HG03280 (cell line): ENCODE results near the gene AMELY.
"Not testable (repeated sequence)": the region's sequence is repeated elsewhere in the genome, so short reads cannot be mapped to it uniquely, and the experiment has no call there.

Experiments
- ATAC-seq: cut with Tn5 transposase; IDR thresholded peaks from one replicate; pipeline ENCODE4 v1.9.1; 2021; ENCODE audit warnings: mild to moderate bottlenecking, moderate library complexity; ENCODE audit not compliant: unreplicated experiment

Gene AMELY, protein sequence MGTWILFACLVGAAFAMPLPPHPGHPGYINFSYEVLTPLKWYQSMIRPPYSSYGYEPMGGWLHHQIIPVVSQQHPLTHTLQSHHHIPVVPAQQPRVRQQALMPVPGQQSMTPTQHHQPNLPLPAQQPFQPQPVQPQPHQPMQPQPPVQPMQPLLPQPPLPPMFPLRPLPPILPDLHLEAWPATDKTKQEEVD

DNA sequence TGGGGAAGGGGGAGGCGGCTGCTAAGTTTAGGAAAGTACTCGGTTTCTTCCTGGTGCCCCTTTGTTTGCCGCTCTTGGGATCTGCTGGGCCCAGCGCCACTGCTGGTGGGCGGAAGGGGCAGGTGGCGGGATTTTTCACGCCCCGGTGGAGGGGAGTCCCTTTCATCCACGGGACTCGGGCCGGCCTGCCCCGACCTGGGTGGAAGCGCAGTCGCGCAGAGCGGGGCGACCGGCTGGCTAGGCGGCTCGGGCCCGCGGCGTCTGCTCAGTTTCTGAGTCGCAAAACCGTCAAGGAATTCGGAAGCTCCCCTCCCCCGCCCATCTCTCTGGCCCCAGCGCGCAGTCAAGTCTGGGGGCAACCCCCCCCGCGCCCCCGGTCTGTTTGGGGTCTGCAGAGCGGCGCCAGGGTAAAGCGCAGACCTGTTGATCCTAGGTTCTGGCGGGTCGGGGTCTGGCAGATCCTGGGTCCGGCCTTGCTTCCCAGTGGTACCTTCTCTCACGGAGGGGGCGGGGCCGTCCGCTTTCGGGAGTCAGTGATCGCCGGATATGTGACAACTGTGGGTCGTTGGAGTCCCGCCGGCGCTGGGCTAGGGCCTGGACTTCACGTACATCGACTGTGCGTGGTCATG is at the start of gene AMELY:
Gene AMELY, minus strand, starts transcription at position 500 of the 629 bp plus-strand sequence. CDS start 39,144 bp downstream, outside the sequence.
- ATAC-seq = no peak

DNA sequence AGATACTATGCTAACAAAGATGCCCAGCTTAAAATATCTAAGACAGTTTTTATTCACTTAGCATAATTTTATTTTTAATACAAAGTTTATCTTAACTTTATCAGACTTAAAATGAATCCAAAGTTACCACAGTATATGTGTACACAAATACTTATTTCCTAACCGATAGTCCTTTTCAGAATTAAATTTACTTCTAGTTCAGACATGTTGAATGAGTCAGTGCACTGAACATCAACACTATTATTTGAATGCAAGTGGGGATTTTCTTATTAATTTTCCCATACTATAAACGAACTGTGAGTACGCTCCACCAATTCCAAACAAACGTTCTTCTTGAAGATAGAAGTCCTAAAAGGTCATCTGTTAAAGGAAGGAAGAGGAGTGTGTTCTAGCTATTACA is 38.4 kb upstream of the AMELY start:
- no peak for ATAC-seq

DNA sequence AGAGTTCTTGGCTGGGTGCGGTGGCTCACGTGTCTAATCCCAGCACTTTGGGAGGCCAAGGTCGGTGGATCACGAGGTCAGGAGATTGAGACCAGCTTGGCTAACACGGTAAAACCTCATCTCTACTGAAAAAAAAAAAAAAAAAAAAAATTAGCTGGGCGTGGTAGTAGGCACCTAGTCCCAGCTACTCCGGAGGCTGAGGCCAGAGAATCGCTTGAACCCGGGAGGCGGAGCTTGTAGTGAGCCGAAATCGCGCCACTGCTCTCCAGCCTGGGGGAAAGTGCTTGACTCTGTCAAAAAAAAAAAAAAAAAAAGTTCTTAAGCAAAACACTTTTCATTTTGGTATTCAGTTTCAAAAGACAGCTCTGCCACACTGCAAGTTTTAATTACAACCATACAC is 36.8 kb upstream of the AMELY start:
- ATAC-seq = no peak

DNA sequence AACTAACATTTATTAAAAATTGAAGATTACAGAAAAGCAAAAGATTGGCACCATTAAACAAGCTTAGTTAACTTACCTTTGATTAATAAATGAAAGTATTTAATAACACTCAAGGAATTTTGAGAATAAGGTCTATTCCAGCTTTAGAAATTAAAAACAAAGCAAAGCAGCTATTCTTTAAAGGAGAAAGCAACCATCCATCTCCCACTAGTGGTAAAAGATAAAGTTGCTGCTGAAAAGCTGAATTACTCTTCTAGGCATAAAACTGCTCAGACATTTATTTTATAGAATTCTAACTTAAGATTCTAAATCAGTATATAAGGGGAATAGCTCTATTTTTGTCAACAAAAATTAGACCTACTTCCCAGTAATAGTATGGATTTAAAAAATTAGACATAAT is 36.1 kb upstream of the AMELY start:
- no peak for ATAC-seq

DNA sequence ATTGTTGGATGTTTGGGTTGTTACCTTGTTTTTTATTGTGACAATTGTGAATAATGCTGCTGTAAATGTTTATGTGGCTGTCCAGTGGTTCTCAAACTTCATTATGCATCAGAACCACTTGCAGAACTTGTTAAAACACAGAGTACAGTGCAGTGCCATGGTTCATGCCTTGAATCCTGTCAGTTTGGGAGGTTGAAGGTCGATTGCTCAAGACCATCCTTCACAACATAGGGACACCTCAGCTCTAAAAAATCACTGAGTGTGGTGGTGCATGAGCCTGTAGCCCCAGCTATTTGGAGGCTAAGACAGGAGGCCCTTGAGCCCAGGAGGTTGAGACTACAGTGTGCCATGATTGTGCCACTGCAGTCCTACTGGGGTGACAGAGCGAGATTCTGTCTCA is 23.9 kb upstream of the AMELY start:
- no peak for ATAC-seq

DNA sequence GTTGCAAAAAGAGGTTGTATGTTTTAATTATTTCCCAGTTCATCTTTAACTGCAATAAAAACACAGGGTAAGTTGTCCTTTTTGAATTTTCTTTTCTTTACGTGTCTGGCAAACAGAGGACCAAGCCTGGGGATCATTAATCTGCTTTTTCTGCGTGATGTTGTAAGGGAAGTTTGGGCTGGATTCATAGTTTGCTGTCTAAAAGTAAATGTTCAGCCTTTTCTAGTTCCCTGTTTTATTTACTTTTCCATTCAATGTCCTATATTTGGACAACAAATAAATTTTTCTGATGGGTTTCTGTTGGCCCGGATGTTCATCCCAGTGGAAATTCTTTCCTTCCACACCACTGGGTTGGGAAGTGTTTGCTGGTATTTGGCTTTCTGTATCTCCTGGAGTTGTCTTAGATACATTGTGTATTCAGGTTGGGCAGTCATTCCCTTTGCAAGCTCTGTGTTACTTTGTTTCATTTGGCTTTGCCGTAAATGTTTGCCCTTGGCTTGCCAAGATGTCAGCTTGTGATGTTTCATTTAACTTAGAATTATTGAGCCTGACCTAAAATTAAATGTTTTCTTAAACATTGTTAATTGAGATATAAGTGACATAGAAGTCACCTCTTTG is 20.3 kb upstream of the AMELY start:
- no peak for ATAC-seq

DNA sequence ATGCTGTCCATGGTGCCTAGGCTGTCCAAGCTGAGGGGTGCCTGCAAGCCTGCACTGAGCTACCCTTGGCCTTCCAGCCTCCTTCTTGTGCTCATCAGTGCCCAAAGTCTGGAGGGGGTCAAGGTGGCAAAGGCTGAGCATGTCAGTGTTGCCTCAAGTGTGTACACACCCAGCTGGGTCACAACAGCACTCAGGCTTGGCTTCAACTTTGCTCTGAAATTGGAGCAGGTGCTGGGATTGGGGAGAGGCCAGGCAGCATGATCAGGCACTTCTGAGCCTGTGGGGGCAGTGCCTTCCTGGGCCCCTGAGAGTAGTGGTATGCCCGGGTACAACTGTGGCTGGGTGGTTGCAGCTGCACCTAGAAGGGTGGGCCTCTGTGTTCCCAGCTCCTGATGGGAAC is 17.7 kb upstream of the AMELY start:
- ATAC-seq = no peak

DNA sequence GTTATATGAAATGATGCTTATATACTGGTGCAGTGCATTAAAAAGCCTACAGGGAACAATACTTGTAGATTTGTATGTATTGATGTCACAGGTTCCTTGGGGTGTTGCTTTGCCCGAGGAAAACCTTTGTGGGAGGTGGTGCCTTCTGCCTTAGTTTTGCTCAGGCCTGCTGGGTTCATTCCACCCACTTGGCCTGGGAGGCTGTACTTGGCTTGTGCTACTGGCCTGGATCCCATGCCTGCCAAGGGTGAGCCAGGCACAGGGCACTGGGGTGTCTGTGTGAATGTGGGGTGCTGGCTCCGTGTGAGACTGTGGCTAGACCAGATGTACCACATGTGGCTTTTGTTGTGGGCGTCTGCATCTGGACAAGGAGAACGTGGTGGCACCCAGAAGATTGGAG is 16.7 kb upstream of the AMELY start:
- no peak for ATAC-seq

DNA sequence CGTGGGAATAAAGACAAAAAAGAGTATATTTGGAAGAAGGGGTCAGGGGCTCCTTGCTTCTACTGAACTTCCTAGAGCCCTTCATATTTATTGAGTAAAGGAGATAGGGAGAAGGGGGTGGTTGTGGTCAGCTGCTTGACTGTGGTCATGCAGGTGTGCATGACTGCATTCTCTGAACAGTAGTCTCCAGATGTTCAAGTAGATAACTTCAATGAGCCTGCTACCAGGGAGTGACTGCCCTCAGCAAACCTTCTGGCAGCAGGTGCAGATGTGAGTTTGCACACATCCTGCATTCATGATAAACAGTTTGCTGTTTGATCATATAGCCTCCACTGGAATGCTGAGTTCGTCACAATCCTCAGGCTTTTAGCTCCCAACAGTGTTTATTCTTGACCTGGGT is 9.5 kb upstream of the AMELY start:
- ATAC-seq = no peak

DNA sequence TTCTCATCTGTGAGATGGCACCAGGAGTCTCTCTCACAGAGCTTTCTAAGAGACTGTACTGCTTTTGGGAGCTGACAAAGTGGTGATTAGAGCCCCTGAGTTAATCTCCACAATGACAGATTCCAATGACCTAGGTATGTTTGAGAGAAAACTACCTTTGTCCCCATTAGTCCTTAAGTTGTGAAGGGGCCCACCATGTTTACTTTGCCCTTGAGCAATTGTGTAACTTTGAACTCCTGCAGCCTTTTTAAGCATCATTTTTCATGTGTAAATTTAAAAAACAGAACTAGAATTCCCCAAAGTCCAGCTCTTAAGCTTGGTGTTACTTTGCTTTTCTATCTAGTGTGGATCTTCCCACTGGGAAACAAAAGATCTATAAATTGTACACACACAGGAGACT is 1.8 kb upstream of the AMELY start:
- ATAC-seq = no peak

DNA sequence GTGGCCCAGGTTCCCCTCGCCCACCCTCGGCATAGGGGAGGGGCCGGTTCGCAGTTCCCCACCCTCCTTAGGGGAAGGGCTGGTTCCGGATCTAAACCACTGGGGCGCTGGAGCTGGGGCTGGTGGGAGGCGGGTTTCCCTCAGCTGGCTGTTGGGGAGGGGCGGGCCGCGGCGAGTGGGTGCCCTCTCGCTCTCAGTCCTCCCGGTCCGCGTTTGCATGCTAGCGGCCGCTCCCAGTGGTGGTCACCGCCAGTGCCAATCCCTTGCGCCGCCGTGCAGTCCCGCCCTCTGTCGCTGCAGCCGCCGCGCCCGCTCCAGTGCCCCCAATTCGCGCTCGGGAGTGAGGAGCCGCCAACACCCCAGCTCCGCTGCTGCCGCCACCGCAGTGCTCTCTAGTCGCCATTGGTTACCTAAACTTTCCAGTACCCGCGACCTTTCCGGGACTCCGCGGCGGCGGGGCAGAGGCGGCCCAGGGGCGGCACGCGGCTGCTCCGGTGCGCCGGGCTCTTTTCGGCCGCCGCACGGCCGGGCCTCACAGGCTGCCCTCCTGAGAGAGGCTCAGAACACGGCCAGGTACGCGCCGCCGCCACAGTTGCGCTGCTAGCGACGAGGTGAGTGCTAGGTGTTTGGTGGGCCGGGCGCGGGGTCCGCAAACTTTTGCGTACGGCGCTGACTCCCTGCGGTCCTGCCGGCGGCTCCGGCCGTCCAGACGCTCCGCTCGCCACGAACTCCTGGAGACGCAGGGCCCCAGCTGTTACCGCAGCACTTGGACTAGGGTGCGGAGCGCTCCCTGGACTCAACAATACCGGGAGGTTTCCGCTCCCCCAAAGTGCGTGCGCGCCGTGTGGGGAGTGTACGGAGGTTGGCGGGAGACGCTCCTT is 940 bp downstream of the AMELY start, which contains the start of gene TBL1Y:
Gene TBL1Y, plus strand, starts transcription at position 326 of the 881 bp plus-strand sequence. CDS start 114,388 bp downstream, outside the sequence.
- ATAC-seq = no peak

DNA sequence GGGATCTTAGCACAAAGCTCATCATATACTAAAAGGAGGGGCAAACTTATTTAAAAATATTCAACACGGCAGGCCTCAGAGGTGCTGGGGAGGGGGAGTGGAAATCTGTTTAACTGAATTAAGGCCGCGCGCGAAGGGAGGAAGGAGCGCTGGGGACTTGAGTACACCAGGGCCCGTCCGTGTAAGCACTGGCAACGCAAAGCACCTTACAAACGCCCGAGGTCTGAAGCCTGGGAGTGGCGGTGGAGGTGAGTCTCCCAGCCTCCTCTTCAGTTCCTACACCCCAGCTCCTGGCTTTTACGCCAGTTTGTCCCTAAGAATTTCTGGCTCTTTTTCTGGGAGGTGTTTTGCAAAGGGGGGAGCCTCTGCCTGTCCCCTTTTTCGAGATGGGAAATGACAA is 1.7 kb downstream of the AMELY start:
- no peak for ATAC-seq

DNA sequence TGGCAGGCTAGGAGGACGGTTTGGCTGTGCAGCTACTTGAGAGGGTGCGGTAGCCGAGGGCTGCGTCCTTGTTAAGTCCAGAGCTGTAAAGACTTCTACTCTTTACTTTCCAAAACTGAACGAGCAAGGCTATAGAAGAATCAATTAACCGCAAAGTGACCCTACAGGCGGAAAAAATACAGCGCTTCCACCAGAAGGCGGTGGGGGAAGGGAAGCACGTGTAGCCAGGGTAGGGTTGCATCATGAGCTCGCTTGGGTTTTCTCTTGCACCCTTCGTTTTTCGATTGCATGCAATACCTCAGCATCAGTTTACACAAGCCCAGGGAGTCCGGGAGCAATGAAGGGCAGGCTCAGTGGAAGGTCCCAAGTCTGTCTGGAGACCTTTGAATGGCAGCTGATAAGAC is 2.4 kb downstream of the AMELY start:
- no peak for ATAC-seq

DNA sequence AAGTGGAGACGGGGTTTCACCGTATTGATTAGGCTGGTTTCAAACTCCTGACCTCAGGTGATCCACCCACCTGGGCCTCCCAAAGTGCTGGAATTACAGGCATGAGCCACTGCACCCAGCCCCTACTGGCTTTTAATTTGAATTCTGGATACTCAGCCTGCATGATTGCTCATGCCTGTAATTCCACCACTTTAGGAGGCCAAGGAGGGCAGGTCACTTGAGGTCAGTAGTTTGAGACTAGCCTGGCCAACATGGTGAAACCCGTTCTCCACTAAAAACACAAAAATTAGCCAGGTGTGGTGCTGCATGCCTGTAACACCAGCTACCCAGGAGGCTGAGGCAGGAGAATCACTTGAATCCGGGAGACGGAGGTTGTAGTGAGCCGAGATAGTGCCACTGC is 3.5 kb downstream of the AMELY start:
- not testable (repeated sequence) for ATAC-seq

DNA sequence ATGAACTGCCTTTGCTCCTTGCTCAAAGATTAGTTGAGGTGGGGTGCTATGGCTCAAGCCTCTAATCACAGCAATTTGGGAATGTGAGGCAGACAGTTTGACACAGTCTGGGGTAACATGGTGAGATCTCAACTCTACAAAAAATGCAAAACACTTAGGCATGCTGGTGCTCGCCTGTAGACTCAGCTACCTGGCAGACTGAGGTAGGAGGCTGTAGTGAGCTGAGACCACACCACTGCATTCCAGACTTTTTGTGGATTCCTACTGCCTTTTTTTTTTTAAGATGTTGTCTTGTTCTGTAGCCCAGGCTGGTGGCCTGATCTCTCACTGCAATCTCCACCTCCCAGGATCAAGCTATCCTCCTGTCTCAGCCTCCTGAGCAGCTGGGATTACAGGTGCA is 4.0 kb downstream of the AMELY start:
- no peak for ATAC-seq

DNA sequence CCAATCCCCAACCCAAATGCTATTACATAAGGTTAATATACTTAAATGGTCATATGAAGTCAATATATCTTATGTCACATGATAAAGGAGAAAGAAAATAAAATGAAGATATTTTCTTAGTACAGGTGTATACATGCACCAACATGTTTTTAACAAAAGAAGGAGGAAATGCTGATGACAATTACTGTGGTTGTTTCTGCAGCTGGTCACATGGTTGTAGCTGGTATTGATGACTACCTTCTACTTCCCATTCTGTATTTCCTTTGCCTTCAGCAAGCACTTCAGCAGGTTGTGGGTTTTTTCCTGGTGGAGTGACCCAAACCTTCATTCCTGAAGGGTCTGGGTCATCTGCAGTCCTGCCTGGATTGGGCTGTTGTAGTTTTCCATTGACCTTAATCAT is 9.4 kb downstream of the AMELY start:
- not testable (repeated sequence) for ATAC-seq

DNA sequence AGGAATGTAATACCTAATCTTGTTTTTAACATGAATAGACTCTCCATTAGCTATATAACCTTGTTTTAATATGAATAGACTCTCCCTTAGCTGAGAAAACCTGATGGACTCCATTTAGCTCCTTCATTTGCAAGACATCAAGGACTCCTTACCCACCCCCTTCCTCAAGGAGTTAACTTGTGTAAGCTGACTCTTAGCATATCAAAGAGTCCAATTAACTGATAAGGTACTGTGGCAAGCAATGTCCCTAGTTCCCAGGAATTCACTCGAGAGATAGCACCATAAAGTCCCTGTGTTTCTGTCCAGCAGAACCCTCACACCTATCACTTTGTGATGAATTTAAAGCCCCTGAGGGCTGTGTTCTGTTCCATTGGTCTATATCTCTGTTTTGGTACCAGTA is 16.3 kb downstream of the AMELY start:
- no peak for ATAC-seq

DNA sequence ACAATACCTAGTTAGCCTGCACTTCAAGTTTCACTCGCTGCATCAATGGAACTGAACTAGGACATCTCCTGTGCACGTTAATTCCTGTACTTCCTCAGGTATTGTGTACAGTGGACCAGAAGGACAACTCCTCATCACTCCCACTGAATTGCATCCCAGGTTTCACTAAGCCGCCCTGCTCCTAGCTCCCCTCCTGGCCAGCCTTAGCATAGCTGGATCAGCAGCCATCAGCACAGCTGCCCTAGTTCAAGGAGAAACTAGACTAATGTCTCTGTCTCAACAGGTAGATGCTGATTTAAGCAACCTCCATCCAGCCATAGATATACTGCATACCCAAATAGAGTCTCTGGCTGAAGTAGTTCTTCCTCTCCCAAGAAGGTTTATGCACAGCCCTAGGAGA is 17.1 kb downstream of the AMELY start:
- no peak for ATAC-seq

DNA sequence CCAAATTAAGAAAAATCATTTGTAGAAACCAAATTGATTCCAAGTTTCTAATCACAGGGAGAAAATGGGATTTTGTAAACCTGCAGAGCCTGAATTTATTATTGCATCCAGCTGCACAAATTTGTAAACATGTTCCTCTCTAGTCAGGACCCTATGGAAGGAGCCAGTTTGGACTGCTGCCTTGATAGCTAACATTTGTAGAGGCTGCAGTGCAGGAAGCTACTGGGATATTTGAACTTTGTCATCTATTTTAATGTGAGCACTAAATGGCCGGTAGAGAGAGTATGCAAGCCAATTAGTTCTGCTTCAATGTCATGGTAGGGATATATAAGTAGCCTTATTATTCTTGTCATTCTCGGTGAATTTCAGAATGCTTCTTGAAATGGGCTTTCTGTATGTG is 62.2 kb downstream of the AMELY start:
- ATAC-seq = no peak

DNA sequence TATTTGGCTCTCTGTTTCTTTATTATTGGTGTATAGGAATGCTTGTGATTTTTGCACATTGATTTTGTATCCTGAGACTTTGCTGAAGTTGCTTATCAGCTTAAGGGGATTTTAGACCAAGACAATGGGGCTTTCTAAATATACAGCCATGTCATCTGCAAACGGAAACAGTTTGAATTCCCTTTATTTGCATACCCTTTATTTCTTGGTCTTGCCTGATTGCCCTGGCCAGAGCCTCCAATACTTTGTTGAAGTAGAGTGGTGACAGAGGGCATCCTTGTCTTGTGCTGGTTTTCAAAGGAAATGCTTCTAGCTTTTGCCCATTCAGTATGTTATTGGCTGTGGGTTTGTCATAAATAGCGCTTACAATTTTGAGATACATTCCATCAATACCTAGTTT is 68.9 kb downstream of the AMELY start:
- ATAC-seq = not testable (repeated sequence)
